GM18951 (cell line): ENCODE measurements around the gene IKZF2.

ENCODE experiments used
- POLR2A ChIP-seq: IDR thresholded peaks from 4 replicates; pipeline ENCODE4 v1.6.1; 2011; ENCODE audit warnings: mild to moderate bottlenecking; ENCODE audit not compliant: insufficient read length, insufficient read depth; ENCODE audit errors: extremely low read depth
- in situ Hi-C: fragments of 300-500 bp; cut with MboI; formaldehyde crosslinking; loops from one replicate; pipeline ENCODE4 v1.12.0; 2022; ENCODE audit warnings: low sequenced_read_pairs, mixed read lengths, inconsistent platforms; ENCODE audit not compliant: unreplicated experiment

The IKZF2 gene

DNA sequence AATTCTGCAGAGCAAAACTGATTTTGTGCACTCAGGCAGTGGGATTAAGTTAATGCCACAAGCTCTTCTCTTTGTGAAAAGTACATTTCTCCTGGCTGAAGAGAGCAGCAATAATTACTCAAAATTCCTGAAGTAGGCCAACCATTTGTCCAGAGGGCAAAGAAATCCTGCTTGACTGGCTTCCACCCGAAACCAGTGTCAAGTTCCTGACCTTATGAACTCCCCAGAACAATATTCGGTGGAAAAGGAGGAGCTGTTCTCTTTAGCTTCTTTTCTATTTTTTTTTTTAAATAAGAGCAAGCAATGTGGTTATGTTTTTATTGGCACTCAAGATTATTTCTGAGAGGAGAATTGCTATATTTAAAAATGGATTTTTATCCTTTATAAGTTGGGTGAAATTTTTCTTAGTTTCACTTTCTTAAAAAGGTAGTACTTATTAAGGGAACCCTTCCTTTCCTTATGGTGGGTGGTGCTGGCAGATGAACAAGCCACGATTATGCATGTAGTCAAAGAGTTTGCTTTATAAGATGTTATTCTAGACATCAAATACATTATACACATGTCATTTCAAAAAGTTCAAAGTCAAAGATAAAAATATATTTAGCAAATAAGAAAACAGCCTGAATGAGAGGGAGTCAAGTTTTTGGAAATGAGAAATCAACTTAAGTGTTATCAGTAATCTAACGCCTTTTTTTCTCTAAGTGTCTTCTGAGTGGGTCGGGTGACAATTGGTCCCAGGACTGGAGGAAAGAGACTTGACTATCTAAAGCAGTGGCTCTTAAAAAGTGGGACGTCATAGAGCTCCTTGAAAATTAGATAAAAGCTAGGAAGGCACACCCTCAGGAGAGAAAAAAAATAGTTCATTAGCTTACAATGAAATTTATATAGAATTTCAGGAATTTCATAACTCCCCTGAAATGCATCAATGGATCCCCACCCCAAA is 194.5 kb downstream of the IKZF2 start:
- in situ Hi-C loops, result no loop called here
- no peak for TF ChIP-seq POLR2A

DNA sequence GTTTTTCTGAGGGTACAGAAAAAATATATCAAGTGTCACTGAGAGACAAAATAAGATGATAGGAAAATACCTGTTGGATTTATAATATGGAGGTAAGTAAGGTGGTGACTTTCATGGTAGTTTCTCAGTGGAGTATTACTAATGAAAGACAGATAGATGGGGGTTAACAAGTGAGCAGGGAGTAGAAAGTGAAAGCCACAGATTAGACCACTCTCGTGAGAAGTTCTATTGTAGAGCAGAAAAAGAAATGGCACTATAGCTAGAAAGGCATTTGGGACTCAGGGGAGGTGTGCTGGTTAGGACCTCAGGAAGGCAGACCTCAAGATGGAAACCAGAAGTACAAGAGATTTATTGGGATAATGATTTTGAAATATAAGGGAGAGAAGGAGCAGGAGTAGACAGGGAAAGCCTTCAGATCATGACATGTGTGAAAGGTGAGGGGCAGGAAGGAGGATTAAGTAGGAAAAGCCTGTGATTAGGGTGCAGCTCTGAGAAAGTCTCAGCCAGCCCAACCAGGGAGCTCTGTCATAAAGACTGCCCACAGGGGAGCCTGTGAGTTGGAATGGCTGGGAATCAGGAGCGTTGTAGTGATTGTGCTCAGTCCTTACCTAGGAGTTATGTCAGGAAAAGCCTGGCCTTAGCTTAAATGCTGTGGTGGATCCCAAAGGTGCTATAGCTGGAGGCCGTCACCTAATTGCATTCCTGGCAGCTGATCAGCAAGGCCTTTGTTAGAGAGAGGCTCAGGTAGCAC is 198.1 kb downstream of the IKZF2 start:
- TF ChIP-seq POLR2A, result no peak
- in situ Hi-C loops, result no loop called here

DNA sequence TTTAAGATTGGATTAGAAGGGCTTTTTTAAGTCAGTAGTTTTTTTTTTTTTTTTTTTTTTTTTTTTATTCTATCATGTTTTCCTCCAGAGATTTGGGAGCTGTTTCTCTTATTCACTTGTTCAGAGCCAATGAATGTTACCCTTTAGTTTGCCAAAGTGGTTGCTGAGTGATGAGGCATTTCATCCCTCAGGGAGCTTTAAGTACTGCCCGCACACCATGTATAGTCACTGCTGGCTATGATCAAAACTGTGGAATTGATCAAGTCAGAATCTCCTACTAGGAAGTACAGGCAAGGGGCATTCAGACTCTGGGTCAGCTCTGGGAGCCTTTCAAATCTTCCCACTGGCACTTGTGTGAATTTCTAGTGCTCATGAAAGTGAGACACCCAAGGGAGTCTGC is 201.6 kb downstream of the IKZF2 start:
- in situ Hi-C loops, result no loop called here
- TF ChIP-seq POLR2A, result no peak
